Measurements from ENCODE around the gene WDR3.

DNA sequence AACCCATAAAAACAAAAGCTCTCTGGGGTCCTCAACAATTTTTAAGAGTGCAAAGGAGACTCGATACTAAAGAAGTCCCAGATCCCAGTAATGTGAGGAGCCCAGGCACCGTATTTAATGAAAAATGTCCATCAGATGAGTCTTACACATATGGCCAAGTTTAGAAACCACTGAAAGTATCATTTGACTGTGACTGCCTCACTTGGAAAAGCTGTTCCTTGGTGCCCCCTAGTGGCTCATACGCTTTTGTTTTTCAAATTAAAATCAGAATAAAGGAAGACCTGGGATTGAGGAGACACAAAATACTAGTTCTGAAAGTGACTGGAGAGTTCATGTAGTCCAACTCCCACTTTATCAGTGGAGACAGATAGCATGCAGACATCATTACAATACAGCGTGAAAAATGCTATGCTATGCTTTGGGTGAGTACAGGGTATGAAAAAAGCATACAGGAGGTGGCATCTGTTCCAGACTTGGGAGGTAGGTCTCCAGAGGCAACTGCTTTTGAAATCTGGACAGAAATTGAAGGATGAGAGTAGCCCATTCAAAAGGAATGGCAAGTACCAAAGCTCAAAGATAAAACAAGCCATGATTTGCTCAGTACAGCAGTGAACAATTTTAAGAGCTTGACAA, 33.9 kb upstream of the WDR3 start:
- TF ChIP-seq, protein P1, sequence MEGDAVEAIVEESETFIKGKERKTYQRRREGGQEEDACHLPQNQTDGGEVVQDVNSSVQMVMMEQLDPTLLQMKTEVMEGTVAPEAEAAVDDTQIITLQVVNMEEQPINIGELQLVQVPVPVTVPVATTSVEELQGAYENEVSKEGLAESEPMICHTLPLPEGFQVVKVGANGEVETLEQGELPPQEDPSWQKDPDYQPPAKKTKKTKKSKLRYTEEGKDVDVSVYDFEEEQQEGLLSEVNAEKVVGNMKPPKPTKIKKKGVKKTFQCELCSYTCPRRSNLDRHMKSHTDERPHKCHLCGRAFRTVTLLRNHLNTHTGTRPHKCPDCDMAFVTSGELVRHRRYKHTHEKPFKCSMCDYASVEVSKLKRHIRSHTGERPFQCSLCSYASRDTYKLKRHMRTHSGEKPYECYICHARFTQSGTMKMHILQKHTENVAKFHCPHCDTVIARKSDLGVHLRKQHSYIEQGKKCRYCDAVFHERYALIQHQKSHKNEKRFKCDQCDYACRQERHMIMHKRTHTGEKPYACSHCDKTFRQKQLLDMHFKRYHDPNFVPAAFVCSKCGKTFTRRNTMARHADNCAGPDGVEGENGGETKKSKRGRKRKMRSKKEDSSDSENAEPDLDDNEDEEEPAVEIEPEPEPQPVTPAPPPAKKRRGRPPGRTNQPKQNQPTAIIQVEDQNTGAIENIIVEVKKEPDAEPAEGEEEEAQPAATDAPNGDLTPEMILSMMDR (conservative IDR thresholded peaks at IDR 0.05; ENCODE audit: low read length), result peak; percentile 92
- no peak for TF ChIP-seq EZH2phosphoT487 (IDR thresholded peaks at IDR 0.05; ENCODE audit: borderline replicate concordance)
